H9 (cell line): ENCODE results near the gene TBC1D17. TPM values are rescaled to one million over a fixed set of nuclear protein-coding genes. Genes with fewer than 3 reads are reported as not detected.

ENCODE experiments used
- DNase-seq: peaks from one replicate; pipeline ENCODE4 v3.0.0-alpha.2; 2017
- H2AFZ ChIP-seq: one replicate; pipeline ENCODE4 v1.6.1; 2013; ENCODE audit warnings: mild to moderate bottlenecking, low read length, control low read depth, moderate library complexity
- H2AK5ac ChIP-seq: 2 replicates; pipeline ENCODE4 v1.6.1; 2013; ENCODE audit warnings: low read length, control low read depth, mixed read lengths; ENCODE audit not compliant: insufficient read length
- H2BK120ac ChIP-seq: one replicate; pipeline ENCODE4 v1.6.1; 2013; ENCODE audit warnings: low read depth, mild to moderate bottlenecking, low read length, control low read depth, inconsistent platforms; ENCODE audit not compliant: poor library complexity, severe bottlenecking
- H2BK12ac ChIP-seq: 2 replicates; pipeline ENCODE4 v1.6.1; 2013; ENCODE audit warnings: low read length, control low read depth, mixed read lengths, low read depth; ENCODE audit not compliant: insufficient read length
- H2BK15ac ChIP-seq: 2 replicates; pipeline ENCODE4 v1.6.1; 2013; ENCODE audit warnings: low read depth, low read length, control low read depth
- H2BK20ac ChIP-seq: one replicate; pipeline ENCODE4 v1.6.1; 2013; ENCODE audit warnings: low read depth, mild to moderate bottlenecking, low read length, control low read depth, inconsistent platforms; ENCODE audit not compliant: poor library complexity, severe bottlenecking
- H2BK5ac ChIP-seq: 2 replicates; pipeline ENCODE4 v1.6.1; 2013; ENCODE audit warnings: low read length, control low read depth, mixed read lengths; ENCODE audit not compliant: insufficient read length
- H3K14ac ChIP-seq: 2 replicates; pipeline ENCODE4 v1.6.1; 2013; ENCODE audit warnings: low read length, control low read depth; ENCODE audit not compliant: insufficient read depth
- H3K18ac ChIP-seq: 2 replicates; pipeline ENCODE4 v1.6.1; 2013; ENCODE audit warnings: low read depth, mild to moderate bottlenecking, mixed read lengths, low read length, control low read depth; ENCODE audit not compliant: insufficient read length
- H3K23ac ChIP-seq: 2 replicates; pipeline ENCODE4 v1.6.1; 2013; ENCODE audit warnings: low read length, control low read depth, mixed read lengths, low read depth; ENCODE audit not compliant: insufficient read length
- H3K23me2 ChIP-seq: 2 replicates; pipeline ENCODE4 v1.6.1; 2013; ENCODE audit warnings: low read depth, mild to moderate bottlenecking, mixed read lengths, low read length, control low read depth; ENCODE audit not compliant: insufficient read length, poor library complexity, severe bottlenecking
- H3K27ac ChIP-seq: 2 replicates; pipeline ENCODE4 v1.5.1; 2013; ENCODE audit warnings: low read length, control low read depth, mixed read lengths, low read depth; ENCODE audit not compliant: insufficient read length
- H3K27me3 ChIP-seq: 2 replicates; pipeline ENCODE4 v1.6.1; 2013; ENCODE audit warnings: low read length, control low read depth, inconsistent platforms; ENCODE audit not compliant: insufficient read depth
- H3K4ac ChIP-seq: 2 replicates; pipeline ENCODE4 v1.6.1; 2013; ENCODE audit warnings: low read depth, mild to moderate bottlenecking, control low read depth, inconsistent platforms, low read length, moderate library complexity
- H3K4me1 ChIP-seq: 2 replicates; pipeline ENCODE4 v1.6.1; 2013; ENCODE audit warnings: low read length, control low read depth, inconsistent platforms; ENCODE audit not compliant: insufficient read depth
- H3K4me2 ChIP-seq: 2 replicates; pipeline ENCODE4 v1.6.1; 2013; ENCODE audit warnings: low read length, control low read depth, mixed read lengths; ENCODE audit not compliant: insufficient read length, insufficient read depth
- H3K56ac ChIP-seq: 2 replicates; pipeline ENCODE4 v1.6.1; 2013; ENCODE audit warnings: low read depth, mild to moderate bottlenecking, mixed read lengths, low read length, control low read depth; ENCODE audit not compliant: insufficient read length
- H3K79me1 ChIP-seq: 2 replicates; pipeline ENCODE4 v1.6.1; 2013; ENCODE audit warnings: low read depth, mild to moderate bottlenecking, moderate library complexity, low read length, control low read depth, inconsistent platforms; ENCODE audit not compliant: insufficient read depth, poor library complexity, severe bottlenecking
- H3K79me2 ChIP-seq: 2 replicates; pipeline ENCODE4 v1.6.1; 2013; ENCODE audit warnings: low read length, control low read depth, inconsistent platforms; ENCODE audit not compliant: insufficient read depth
- H3K9ac ChIP-seq: 2 replicates; pipeline ENCODE4 v1.6.1; 2013; ENCODE audit warnings: low read length, control low read depth, mixed read lengths; ENCODE audit not compliant: insufficient read length; ENCODE audit errors: extremely low read depth
- H3K9me3 ChIP-seq: one replicate; pipeline ENCODE4 v1.6.1; 2013; ENCODE audit warnings: low read depth, low read length, inconsistent platforms; ENCODE audit not compliant: control insufficient read depth
- H3T11ph ChIP-seq: one replicate; pipeline ENCODE4 v1.6.1; 2013; ENCODE audit warnings: mild to moderate bottlenecking, low read length, control low read depth, inconsistent platforms
- H4K20me1 ChIP-seq: one replicate; pipeline ENCODE4 v1.6.1; 2013; ENCODE audit not compliant: control insufficient read depth, insufficient read length, insufficient read depth
- H4K5ac ChIP-seq: 2 replicates; pipeline ENCODE4 v1.6.1; 2013; ENCODE audit warnings: low read depth, mild to moderate bottlenecking, mixed read lengths, low read length, control low read depth; ENCODE audit not compliant: insufficient read length
- H4K8ac ChIP-seq: replicated peaks from 2 replicates; pipeline ENCODE4 v1.6.1; 2013; ENCODE audit warnings: low read length, control low read depth, mixed read lengths, low read depth; ENCODE audit not compliant: insufficient read length
- H4K91ac ChIP-seq: 2 replicates; pipeline ENCODE4 v1.6.1; 2013; ENCODE audit warnings: low read depth, mild to moderate bottlenecking, moderate library complexity, mixed read lengths, low read length, control low read depth; ENCODE audit not compliant: insufficient read length
- H3K27ac Mint-ChIP-seq, 3 experiments: 2 replicates in 2 of 3; 3 replicates in 1 of 3; pipeline ENCODE4 v1.8.0; 2020 to 2021; ENCODE audit warnings: mixed read lengths in 3 of 3, mild to moderate bottlenecking in 1 of 3, moderate library complexity in 1 of 3
- H3K27me3 Mint-ChIP-seq: 2 replicates; pipeline ENCODE4 v1.8.0; 2021; ENCODE audit warnings: low read depth, mild to moderate bottlenecking, moderate library complexity, mixed read lengths
- H3K36me3 Mint-ChIP-seq, 3 experiments: 2 replicates in 2 of 3; 3 replicates in 1 of 3; pipeline ENCODE4 v1.8.0; 2020 to 2021; ENCODE audit warnings: low read depth in 3 of 3, mixed read lengths in 3 of 3; ENCODE audit not compliant: insufficient read depth in 1 of 3
- H3K4me1 Mint-ChIP-seq, 2 experiments: 2 replicates each; pipeline ENCODE4 v1.8.0; 2020; ENCODE audit warnings: mixed read lengths in 2 of 2
- H3K4me3 Mint-ChIP-seq, 2 experiments: 2 replicates in 1 of 2; 3 replicates in 1 of 2; pipeline ENCODE4 v1.8.0; 2020 to 2021; ENCODE audit warnings: mild to moderate bottlenecking in 2 of 2, mixed read lengths in 2 of 2, moderate library complexity in 1 of 2
- H3K9me3 Mint-ChIP-seq, 2 experiments: 2 replicates in 1 of 2; 3 replicates in 1 of 2; pipeline ENCODE4 v1.8.0; 2020; ENCODE audit warnings: mild to moderate bottlenecking in 2 of 2, mixed read lengths in 2 of 2, moderate library complexity in 1 of 2
- CTCF ChIP-seq: fragments of 200-600 bp; sonication (generic); conservative IDR thresholded peaks from 3 replicates; pipeline ENCODE4 v1.8.0; 2021; ENCODE audit warnings: antibody characterized with exemption, mild to moderate bottlenecking
- WGBS: extraction: QIAGEN DNeasy Blood & Tissue Kit; methylation state at CpG from one replicate; pipeline ENCODE4 v1.1.7; 2013; ENCODE audit warnings: missing lambda C conversion rate, low lambda C conversion rate, mixed read lengths; ENCODE audit not compliant: insufficient read length; ENCODE audit errors: extremely low coverage; 5-methylcytosine and 5-hydroxymethylcytosine counted together
- total RNA-seq: library from RNA; stranded (reverse); gene quantifications from 2 replicates; pipeline ENCODE4 v1.2.1, GENCODE V29; 2021

The TBC1D17 gene
- total RNA-seq, 1 experiment from 2014 or later: 33.6 TPM

DNA sequence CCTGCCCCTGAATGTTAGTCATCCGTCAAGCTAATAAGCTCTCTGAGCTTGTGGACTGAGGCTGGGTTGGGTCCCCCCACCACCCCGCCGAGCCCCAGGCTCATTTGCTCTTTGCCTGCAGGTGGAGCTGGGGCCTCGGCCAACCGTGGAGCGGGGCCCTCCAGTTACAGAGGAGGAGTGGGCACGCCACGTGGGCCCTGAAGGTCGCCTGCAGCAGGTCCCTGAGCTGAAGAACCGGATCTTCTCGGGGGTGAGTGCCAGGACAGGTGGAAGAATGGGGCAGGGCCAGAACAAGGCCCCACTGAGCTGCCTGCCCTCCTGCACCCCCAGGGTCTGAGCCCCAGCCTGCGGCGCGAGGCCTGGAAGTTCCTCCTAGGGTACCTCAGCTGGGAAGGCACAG lies 5.1 kb downstream of the TBC1D17 start:
- Histone ChIP-seq H2AFZ (no peak overlapping the region), H4K5ac (no peak overlapping the region), H3K4ac (no peak overlapping the region), H4K91ac (no peak overlapping the region), H3K79me1 (no peaks in the 10 kb centered on the region), H3K23me2 (peaks cover 6% of the 10 kb centered on the region), H2AK5ac (no peak overlapping the region), H2BK120ac (no peak overlapping the region), H2BK5ac (no peak overlapping the region), H3K14ac (no peak overlapping the region), H3K27ac (no peak overlapping the region), H3K27me3 (no peaks in the 10 kb centered on the region), H3K56ac (no peak overlapping the region), H3K4me2 (no peak overlapping the region), H4K20me1 (no peaks in the 10 kb centered on the region), H3K9me3 (no peaks in the 10 kb centered on the region), H2BK20ac (no peak overlapping the region), H2BK12ac (no peak overlapping the region), H3K9ac (no peak overlapping the region), H3K18ac (no peak overlapping the region), H3T11ph (no peak overlapping the region), H4K8ac (no peak overlapping the region), H3K79me2 (no peaks in the 10 kb centered on the region), H2BK15ac (no peak overlapping the region), H3K23ac (no peak overlapping the region), H3K4me1 (no peaks in the 10 kb centered on the region)
- Mint-ChIP-seq H3K27me3 (no peaks in the 10 kb centered on the region), H3K36me3 (peaks cover 56 to 71% (median 71%) of the 10 kb centered on the region in 3 experiments), H3K9me3 (no peaks in the 10 kb centered on the region), H3K4me1 (peaks cover 11 to 16% of the 10 kb centered on the region in 2 experiments), H3K4me3 (no peak overlapping the region), H3K27ac (no peak overlapping the region)
- no peak for TF ChIP-seq CTCF
- no peak for DNase-seq
- WGBS: no CpG with 5 or more reads among the region's 14 CpGs
